Neural cell (in vitro differentiated cells): Measurements from ENCODE around the gene NEU3.

Experiments
- CTCF ChIP-seq: fragments of 450-650 bp; IDR thresholded peaks from 2 replicates; pipeline ENCODE4 v1.5.1; 2014; ENCODE audit warnings: antibody characterized with exemption, mild to moderate bottlenecking, moderate library complexity; ENCODE audit not compliant: poor library complexity, severe bottlenecking
- EP300 ChIP-seq: fragments of 450-650 bp; conservative IDR thresholded peaks from 2 replicates; pipeline ENCODE4 v1.6.1; 2014; ENCODE audit warnings: antibody characterized with exemption, mild to moderate bottlenecking, moderate library complexity; ENCODE audit not compliant: poor library complexity, severe bottlenecking
- EZH2 ChIP-seq: fragments of 200-600, 300-800 bp; shearing (Covaris generic), sonication (generic); IDR thresholded peaks from 2 replicates; pipeline ENCODE4 v1.6.1; 2014; ENCODE audit warnings: antibody characterized with exemption, low read length, borderline replicate concordance, mild to moderate bottlenecking; ENCODE audit not compliant: insufficient read depth, poor library complexity, severe bottlenecking

- no peak for TF ChIP-seq EZH2
- no peak for TF ChIP-seq CTCF
- TF ChIP-seq EP300: no peak
Measured at GRCh38 chr11:74990941-74991340, 2.2 kb downstream of the NEU3 start.
